HFFc6 (cell line): ENCODE data around the gene ZNF397. TPM values are rescaled to one million over a fixed set of nuclear protein-coding genes. Genes with fewer than 3 reads are reported as not detected.

Source experiments
- DNase-seq: peaks from one replicate; pipeline ENCODE4 v3.0.0-alpha.2; 2018
- H3K27ac Mint-ChIP-seq: 2 replicates; pipeline ENCODE4 v1.8.0; 2020; ENCODE audit warnings: mild to moderate bottlenecking, mixed read lengths
- H3K27me3 Mint-ChIP-seq: 2 replicates; pipeline ENCODE4 v1.8.0; 2021; ENCODE audit warnings: mild to moderate bottlenecking, moderate library complexity, mixed read lengths; ENCODE audit not compliant: insufficient read depth
- H3K36me3 Mint-ChIP-seq: 2 replicates; pipeline ENCODE4 v1.8.0; 2021; ENCODE audit warnings: low read depth, mixed read lengths
- H3K4me1 Mint-ChIP-seq: 2 replicates; pipeline ENCODE4 v1.8.0; 2020; ENCODE audit warnings: low read depth, mixed read lengths
- H3K4me3 Mint-ChIP-seq: 2 replicates; pipeline ENCODE4 v1.8.0; 2020; ENCODE audit warnings: mild to moderate bottlenecking, moderate library complexity, mixed read lengths
- H3K9me3 Mint-ChIP-seq: 2 replicates; pipeline ENCODE4 v1.8.0; 2020; ENCODE audit warnings: mild to moderate bottlenecking, mixed read lengths
- total RNA-seq, 6 experiments: library from RNA; stranded (reverse); fragmentation: NEBNext Ultra II Directional; extraction: Animal tissue kit (Norgen Biotek cat#: 25700); gene quantifications; 2 replicates in 1 of 6; 3 replicates in 5 of 6; pipeline ENCODE4 v1.2.3, GENCODE V29; 2021
- TF ChIP-seq, protein P1 (sequence below): fragments of 200-600 bp; sonication (generic); IDR thresholded peaks from 2 replicates; pipeline ENCODE4 v1.5.0; 2021; ENCODE audit warnings: antibody characterized with exemption, mild to moderate bottlenecking

The ZNF397 gene
- total RNA-seq, 6 experiments from 2014 or later = 8.7 to 10.2 (median 9.3) TPM

DNA sequence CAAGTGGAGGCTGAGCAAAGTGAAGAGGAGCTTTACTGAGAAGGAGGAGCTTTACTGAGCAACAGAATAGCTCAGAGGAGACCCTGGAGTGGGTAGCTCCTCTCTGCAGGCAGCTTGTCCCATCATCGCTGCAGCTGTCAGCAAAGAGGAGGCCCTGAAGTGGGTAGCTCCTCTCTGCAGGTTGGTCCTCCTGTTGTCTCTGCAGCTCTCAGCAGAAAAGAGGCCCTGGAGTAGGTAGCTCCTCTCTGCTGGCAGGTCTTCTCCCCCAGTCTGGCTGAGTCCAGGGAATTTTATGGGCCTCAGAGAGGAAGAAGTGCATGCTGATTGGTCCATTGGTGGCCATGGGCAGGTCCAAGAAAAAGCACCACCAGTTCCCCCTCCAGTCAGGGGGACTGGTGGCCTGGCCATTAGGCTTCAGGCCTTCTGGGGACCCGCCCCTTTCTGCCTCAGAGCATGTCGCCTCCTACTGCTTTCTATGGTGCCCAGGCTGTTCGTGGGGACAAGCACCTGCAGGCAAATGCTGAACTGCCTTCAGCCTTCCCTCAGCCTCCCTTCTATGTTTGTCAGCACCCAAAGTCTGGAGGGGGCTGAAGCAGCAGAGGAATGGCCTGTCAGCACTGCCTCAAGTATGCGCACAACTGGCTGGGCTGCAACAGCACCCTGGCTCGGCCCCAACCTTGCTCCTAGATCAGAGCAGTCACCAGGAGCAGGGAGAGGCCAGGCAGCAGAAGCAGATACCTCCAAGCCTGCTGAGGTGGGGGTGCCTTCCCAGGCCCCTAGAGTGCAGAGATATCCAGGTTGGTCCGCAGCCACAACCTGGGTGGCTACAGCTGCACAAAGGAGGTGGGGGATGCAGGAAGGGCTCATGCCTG is 43.3 kb downstream of the ZNF397 start:
- Mint-ChIP-seq H3K27me3 (no peaks in the 10 kb centered on the region; the same call in 1 of the 2 replicates), H3K27ac (no peak overlapping the region), H3K4me3 (no peak overlapping the region), H3K4me1 (peaks cover 26% of the 10 kb centered on the region), H3K36me3 (peaks cover 75% of the 10 kb centered on the region), H3K9me3 (peaks cover 61% of the 10 kb centered on the region)
- TF ChIP-seq, protein P1, sequence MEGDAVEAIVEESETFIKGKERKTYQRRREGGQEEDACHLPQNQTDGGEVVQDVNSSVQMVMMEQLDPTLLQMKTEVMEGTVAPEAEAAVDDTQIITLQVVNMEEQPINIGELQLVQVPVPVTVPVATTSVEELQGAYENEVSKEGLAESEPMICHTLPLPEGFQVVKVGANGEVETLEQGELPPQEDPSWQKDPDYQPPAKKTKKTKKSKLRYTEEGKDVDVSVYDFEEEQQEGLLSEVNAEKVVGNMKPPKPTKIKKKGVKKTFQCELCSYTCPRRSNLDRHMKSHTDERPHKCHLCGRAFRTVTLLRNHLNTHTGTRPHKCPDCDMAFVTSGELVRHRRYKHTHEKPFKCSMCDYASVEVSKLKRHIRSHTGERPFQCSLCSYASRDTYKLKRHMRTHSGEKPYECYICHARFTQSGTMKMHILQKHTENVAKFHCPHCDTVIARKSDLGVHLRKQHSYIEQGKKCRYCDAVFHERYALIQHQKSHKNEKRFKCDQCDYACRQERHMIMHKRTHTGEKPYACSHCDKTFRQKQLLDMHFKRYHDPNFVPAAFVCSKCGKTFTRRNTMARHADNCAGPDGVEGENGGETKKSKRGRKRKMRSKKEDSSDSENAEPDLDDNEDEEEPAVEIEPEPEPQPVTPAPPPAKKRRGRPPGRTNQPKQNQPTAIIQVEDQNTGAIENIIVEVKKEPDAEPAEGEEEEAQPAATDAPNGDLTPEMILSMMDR = no peak
- no peak for DNase-seq

DNA sequence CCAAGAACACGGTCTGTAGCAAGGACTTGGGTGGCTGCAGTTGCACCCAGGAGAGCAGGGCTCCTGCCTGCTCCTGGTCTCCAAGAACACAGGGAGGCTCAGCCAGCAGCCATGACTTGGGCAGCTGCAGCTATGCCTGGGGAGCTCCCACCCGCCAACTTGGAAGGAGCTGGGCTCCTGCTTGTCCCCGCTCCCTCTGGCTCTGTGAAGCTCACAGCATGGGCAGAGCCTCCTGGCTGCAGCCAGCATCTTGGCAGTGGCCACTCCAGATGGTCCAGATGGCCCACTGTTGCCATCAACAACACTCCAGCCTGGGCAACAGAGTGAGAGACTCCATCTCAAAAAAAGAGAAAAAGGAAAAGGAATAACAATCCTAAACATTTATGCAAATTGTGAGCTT is 44.0 kb downstream of the ZNF397 start:
- H3K9me3 Mint-ChIP-seq = peaks cover 58% of the 10 kb centered on the region
- no peak for DNase-seq

DNA sequence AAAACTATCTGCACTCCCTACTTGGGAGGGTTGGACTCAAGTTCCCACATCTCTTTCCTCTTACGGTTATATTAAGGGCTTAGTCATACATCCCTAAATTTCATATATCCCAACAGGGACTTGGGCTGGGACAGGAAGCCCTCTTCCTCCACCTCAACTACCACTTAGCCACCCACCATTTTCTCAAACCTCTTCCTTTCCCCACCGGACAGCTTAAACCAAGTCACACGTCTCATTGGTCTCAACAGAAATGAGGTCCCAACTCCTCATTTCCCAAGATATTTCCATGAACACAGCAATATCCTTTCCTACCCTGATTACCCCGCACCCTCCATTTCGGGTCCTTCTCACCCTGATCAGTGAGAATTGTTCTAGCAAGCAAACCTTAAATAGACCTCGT is 48.5 kb downstream of the ZNF397 start:
- H3K27ac Mint-ChIP-seq = peak overlapping the region; percentile 95
- H3K36me3 Mint-ChIP-seq = peaks cover 76% of the 10 kb centered on the region
- DNase-seq = peak; percentile 16
- H3K4me1 Mint-ChIP-seq = peaks cover 30% of the 10 kb centered on the region
- TF ChIP-seq, protein P1 = no peak
- peaks cover 37% of the 10 kb centered on the region for H3K9me3 Mint-ChIP-seq
- peak overlapping the region; percentile 100 for H3K4me3 Mint-ChIP-seq
- peaks cover 3% of the 10 kb centered on the region; the same call in 1 of the 2 replicates for H3K27me3 Mint-ChIP-seq

More for the DNA sequence above, 44.0 kb downstream of the ZNF397 start:
- H3K27me3 Mint-ChIP-seq = no peaks in the 10 kb centered on the region; the same call in 1 of the 2 replicates
- H3K36me3 Mint-ChIP-seq = peaks cover 73% of the 10 kb centered on the region
- peaks cover 31% of the 10 kb centered on the region for H3K4me1 Mint-ChIP-seq
- TF ChIP-seq, protein P1 = no peak
- H3K27ac Mint-ChIP-seq = no peak overlapping the region
- no peak overlapping the region for H3K4me3 Mint-ChIP-seq

DNA sequence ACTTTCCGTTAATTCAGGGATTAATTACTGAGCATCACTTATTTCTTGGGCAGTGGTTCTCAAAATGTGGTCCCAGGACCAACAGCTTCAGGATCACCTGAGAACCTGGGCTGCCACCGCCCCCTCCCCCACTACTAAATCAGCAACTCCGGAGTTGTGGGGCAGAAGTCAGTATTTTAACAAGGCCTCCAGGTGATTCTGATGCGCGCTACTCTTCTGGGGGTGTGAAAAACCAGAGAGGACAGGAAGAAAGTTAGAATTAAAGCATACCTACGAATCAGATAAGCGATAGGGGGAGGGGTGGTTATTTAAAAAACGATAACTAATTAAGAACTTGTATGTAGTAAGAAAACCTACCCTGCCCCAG is 48.9 kb downstream of the ZNF397 start:
- TF ChIP-seq, protein P1 = no peak
- Mint-ChIP-seq H3K27ac (peak overlapping the region; percentile 95), H3K27me3 (peaks cover 3% of the 10 kb centered on the region; the same call in 1 of the 2 replicates), H3K36me3 (peaks cover 80% of the 10 kb centered on the region), H3K4me3 (peak overlapping the region; percentile 100), H3K9me3 (peaks cover 41% of the 10 kb centered on the region), H3K4me1 (peaks cover 30% of the 10 kb centered on the region)
- no peak for DNase-seq

DNA sequence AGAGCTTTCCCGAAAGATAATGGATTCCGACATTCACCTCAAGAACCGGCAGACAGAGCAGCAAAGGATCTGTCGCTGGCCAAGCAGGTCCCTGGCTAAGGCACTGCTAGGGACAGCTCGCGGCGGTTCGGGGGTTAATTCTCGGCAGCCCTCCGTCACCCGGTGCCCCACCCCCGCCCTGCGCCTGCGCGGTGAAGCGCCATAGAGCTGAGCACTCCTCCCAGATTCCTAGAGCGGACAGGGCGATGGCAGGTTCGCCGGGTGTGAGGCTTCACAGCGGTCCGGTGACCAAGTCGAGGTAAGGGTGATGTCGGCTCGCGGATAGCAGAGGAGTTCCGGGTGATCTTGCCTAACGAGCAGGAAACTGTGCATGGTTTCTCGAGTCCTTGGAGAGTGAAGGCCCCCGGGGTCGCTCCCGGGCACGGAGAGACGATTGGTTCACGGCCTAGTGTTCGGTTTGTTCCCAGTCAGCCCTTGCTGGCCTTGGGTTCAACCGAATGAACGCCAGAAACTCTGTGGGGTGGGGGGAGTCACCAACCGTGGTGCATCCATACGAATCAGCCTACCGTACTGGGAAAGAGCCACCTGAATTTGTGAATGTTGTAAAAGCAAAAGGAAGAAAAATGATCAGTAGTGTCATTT is 49.4 kb downstream of the ZNF397 start, which contains the start of gene ZSCAN30:
Gene ZSCAN30, minus strand, starts transcription at position 136 of the 642 bp plus-strand sequence. CDS start 25,877 bp downstream, outside the sequence.
- Mint-ChIP-seq H3K27ac (peak within 1 kb of the TSS; percentile 95), H3K36me3 (peaks cover 80% of the 10 kb centered on the region), H3K9me3 (peaks cover 46% of the 10 kb centered on the region), H3K4me3 (peak within 1 kb of the TSS; percentile 100), H3K27me3 (peaks cover 3% of the 10 kb centered on the region; the same call in 1 of the 2 replicates), H3K4me1 (peaks cover 30% of the 10 kb centered on the region)
- DNase-seq = peak; percentile 90
- TF ChIP-seq, protein P1 = no peak
